Ovary (tissue), 9 donors: ENCODE measurements around the gene GAP43. TPM values are rescaled to one million over a fixed set of nuclear protein-coding genes. Genes with fewer than 3 reads are reported as not detected.
A peak's percentile ranks its signal among the peaks of the same experiment; 100 is the strongest.

Experiments used
- DNase-seq, 5 donors: peaks; one replicate each; pipeline ENCODE4 v3.0.0-alpha.2; 2019 to 2020
- H3K27ac ChIP-seq, 2 donors: fragments of 200-600 bp; one replicate each; pipeline versions ENCODE4 v1.5.1 to v1.8.0; 2019 to 2022
- H3K27me3 ChIP-seq: fragments of 200-600 bp; one replicate; pipeline ENCODE4 v1.8.0; 2022
- H3K36me3 ChIP-seq: fragments of 200-600 bp; sonication (generic); one replicate; pipeline ENCODE4 v1.5.1; 2019
- H3K4me1 ChIP-seq: one replicate; pipeline ENCODE4 v1.8.1; 2013; ENCODE audit warnings: mild to moderate bottlenecking, moderate library complexity; ENCODE audit not compliant: insufficient read depth
- H3K4me3 ChIP-seq: fragments of 200-600 bp; sonication (generic); one replicate; pipeline ENCODE4 v1.5.1; 2017
- H3K9me3 ChIP-seq, 2 donors: fragments of 200-600 bp in 1 of 2; sonication (generic) in 1 of 2; one replicate each; pipeline versions ENCODE4 v1.5.1 to v1.8.1; 2013 to 2019; ENCODE audit warnings: mild to moderate bottlenecking in 1 of 2, moderate library complexity in 1 of 2
- EP300 ChIP-seq: sonication (generic); formaldehyde crosslinking; IDR thresholded peaks from one replicate; pipeline ENCODE4 v1.6.1; 2017; ENCODE audit warnings: antibody characterized with exemption
- POLR2A ChIP-seq: fragments of 450-650 bp; IDR thresholded peaks from one replicate; pipeline ENCODE4 v1.6.1; 2017; ENCODE audit warnings: antibody characterized with exemption, mild to moderate bottlenecking, moderate library complexity
- WGBS, 3 donors: extraction: QIAGEN DNeasy Blood & Tissue Kit in 1 of 3; methylation state at CpG; one replicate each; pipeline versions ENCODE4 v1.1.5 to v1.1.7; 2013 to 2017; 5-methylcytosine and 5-hydroxymethylcytosine counted together
- intact Hi-C, 4 donors: fragments of 100-400 bp; cut with DNase I; formaldehyde crosslinking; loops; one replicate each; pipeline versions ENCODE4 v1.11.0 to v1.15.1; 2022 to 2023
- polyA plus RNA-seq, 2 donors: library from polyadenylated mRNA; stranded (reverse); fragments of 200-250 nt in 1 of 2; fragments of 350-450 nt in 1 of 2; fragmentation: Illumina TruSeq in 1 of 2; extraction: RNeasy Lipid Tissue Mini Kit (QIAGEN cat#74804) in 1 of 2; gene quantifications; one replicate each; pipeline ENCODE4 v1.2.3, GENCODE V29; 2013 to 2014
- total RNA-seq, 7 donors: library from RNA; depleted of rRNA in 2 of 7; stranded (reverse); fragments of >200 nt in 2 of 7; fragmentation: NEBNext Ultra II Directional in 3 of 7; extraction: Animal tissue kit (Norgen Biotek cat#: 25700) in 3 of 7; gene quantifications; one replicate each; pipeline versions ENCODE4 v1.1.0 to v1.2.4, GENCODE V29; 2016 to 2023
- TF ChIP-seq, protein P1 (sequence below), 3 donors: fragments of 450-650 bp in 2 of 3; fragments of 200-600 bp in 1 of 3; IDR thresholded peaks; one replicate each; pipeline versions ENCODE4 v1.5.1 to v1.8.0; 2016 to 2022; ENCODE audit warnings: antibody characterized with exemption in 3 of 3, mild to moderate bottlenecking in 1 of 3
- donor health status: DM: no; HTN: no; CAD: no; lungs with moderate emphysema.
- donor health status: DM: no; HTN: no; CAD: no.
- donor health status: Bipolar disorder and iron deficiency.
- donor health status: DM: yes; HTN: yes; CAD: no.
- donor health status: DM: no; HTN: no; CAD: no.
- donor health status: DM: yes; HTN: yes; CAD: no.

The GAP43 gene
- total and polyA plus RNA-seq, 9 donors = 0.21 to 0.75 (median 0.29) TPM; not detected in 5

DNA sequence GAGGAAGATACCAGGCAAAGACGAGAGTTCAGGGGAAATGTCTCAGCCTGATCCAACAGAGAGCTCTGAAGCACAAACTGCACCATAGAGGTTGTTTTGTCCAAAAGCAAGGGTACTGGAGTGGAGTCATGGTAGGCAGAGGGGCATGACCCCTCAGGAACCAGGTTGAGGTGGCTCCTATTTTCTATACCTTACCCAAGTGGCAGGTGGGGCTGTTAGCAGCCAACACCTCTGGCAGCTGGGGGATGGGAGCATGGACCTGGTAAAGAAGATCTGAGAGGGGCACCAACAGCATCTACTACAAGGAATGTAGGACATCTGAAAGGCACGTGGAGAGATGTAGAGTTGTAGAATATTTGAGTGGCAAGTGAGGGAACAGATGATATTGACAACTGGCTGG, 85.2 kb downstream of the GAP43 start:
- Histone ChIP-seq H3K9me3 (no peaks in the 10 kb centered on the region), H3K36me3 (no peaks in the 10 kb centered on the region), H3K27me3 (no peaks in the 10 kb centered on the region), H3K27ac (no peak overlapping the region), H3K4me1 (peaks cover 5% of the 10 kb centered on the region), H3K4me3 (no peak overlapping the region)
- DNase-seq = no peak
- TF ChIP-seq POLR2A = no peak
- TF ChIP-seq, protein P1, sequence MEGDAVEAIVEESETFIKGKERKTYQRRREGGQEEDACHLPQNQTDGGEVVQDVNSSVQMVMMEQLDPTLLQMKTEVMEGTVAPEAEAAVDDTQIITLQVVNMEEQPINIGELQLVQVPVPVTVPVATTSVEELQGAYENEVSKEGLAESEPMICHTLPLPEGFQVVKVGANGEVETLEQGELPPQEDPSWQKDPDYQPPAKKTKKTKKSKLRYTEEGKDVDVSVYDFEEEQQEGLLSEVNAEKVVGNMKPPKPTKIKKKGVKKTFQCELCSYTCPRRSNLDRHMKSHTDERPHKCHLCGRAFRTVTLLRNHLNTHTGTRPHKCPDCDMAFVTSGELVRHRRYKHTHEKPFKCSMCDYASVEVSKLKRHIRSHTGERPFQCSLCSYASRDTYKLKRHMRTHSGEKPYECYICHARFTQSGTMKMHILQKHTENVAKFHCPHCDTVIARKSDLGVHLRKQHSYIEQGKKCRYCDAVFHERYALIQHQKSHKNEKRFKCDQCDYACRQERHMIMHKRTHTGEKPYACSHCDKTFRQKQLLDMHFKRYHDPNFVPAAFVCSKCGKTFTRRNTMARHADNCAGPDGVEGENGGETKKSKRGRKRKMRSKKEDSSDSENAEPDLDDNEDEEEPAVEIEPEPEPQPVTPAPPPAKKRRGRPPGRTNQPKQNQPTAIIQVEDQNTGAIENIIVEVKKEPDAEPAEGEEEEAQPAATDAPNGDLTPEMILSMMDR (IDR thresholded peaks at IDR 0.05) = no peak
- no peak for TF ChIP-seq EP300
- intact Hi-C loops = loop anchor here in 1 of 4 donors (10.0 kb wide), 1 partner anchor 76 kb away; no protein-coding TSS in a partner anchor
- 77 to 95% (median 92%) methylated on average over 2 of the region's 2 CpGs for WGBS, 3 donors

DNA sequence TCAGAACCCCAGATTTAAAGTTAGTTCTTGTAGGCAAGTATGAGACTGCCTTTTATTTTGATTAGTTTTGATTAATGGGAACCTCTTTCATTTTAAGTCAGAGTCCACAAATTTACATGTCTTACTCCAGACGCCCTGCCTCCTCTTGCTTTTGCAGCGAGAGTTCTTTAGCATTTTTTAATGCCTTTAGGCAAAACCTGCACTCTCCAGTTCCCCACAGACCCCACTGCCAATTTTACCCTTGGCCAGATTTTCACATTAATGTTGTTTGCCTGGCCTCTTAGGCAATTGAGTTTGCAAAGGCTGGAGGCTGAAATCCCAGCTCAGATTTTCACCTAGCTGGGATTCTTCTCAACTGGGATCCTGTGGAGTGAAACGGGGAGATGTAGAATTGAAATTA, 85.8 kb downstream of the GAP43 start:
- no peaks in the 10 kb centered on the region for H3K27me3 ChIP-seq
- H3K27ac ChIP-seq = peak overlapping the region in 1 of 2 donors; percentile 20
- TF ChIP-seq EP300 (no peak), POLR2A (no peak)
- TF ChIP-seq, protein P1 (IDR thresholded peaks at IDR 0.05) = no peak
- no peak overlapping the region for H3K4me3 ChIP-seq
- H3K4me1 ChIP-seq = peaks cover 5% of the 10 kb centered on the region
- intact Hi-C loops = loop anchor here in 1 of 4 donors (10.0 kb wide), 1 partner anchor 76 kb away; no protein-coding TSS in a partner anchor
- H3K9me3 ChIP-seq = no peaks in the 10 kb centered on the region
- no peaks in the 10 kb centered on the region for H3K36me3 ChIP-seq
- 77 to 93% (median 80%) methylated on average over 3 of the region's 3 CpGs for WGBS, 3 donors
- DNase-seq = no peak

DNA sequence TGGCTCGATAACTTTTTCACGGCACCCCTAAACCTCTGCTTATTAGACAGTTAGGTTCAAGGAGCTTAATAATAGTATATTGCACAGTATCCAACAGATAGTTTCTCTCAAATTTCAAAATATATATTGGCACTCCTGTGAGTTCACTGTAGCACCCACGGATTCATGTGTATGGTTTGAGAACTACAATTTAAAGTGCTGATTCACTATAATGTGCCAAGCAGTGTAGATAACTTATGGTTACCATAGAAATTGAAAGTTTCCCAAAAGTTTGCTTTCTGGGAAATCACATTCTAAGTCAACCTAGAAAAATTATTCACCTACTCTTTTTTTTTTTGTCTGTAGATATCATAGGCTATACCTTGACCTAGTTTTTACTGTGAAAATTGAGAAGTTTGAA, 86.6 kb downstream of the GAP43 start:
- 89% methylated on average over 3 of the region's 3 CpGs for WGBS, 3 donors
- no peak for DNase-seq
- Histone ChIP-seq H3K27me3 (no peaks in the 10 kb centered on the region), H3K9me3 (no peaks in the 10 kb centered on the region), H3K4me3 (no peak overlapping the region), H3K36me3 (no peaks in the 10 kb centered on the region), H3K4me1 (peaks cover 5% of the 10 kb centered on the region), H3K27ac (peak overlapping the region in 1 of 2 donors; percentile 20)
- intact Hi-C loops = loop anchor here in 1 of 4 donors (10.0 kb wide), 1 partner anchor 75 kb away; no protein-coding TSS in a partner anchor
- TF ChIP-seq EP300 = no peak
- no peak for TF ChIP-seq POLR2A

DNA sequence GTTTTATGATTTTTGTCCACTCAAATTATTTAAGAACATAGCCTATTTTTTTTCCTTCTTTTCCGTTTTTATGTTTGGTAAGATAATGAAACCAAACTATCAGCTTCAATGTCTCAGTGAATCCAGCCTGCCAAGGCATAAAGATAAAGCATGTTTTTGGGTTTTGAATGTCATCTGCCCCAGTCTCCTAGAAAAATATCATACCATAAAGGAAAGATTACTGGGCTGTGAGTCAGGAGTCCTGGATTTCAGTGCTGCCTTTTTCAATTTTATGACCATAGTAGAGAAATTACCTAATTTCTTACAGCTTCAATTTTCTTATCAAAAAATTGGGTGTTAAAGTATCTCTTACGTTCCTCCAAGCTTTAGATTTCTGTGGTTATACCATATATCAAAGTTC, 87.5 kb downstream of the GAP43 start:
- Histone ChIP-seq H3K27ac (peak overlapping the region in 1 of 2 donors; percentile 32), H3K36me3 (no peaks in the 10 kb centered on the region), H3K4me3 (no peak overlapping the region), H3K4me1 (peaks cover 4% of the 10 kb centered on the region), H3K9me3 (no peaks in the 10 kb centered on the region), H3K27me3 (no peaks in the 10 kb centered on the region)
- 11 to 21% (median 11%) methylated on average over 2 of the region's 2 CpGs for WGBS, 3 donors
- intact Hi-C loops = no loop called here
- TF ChIP-seq POLR2A (no peak), EP300 (no peak)
- TF ChIP-seq, protein P1 (IDR thresholded peaks at IDR 0.05) = no peak
- DNase-seq = no peak

DNA sequence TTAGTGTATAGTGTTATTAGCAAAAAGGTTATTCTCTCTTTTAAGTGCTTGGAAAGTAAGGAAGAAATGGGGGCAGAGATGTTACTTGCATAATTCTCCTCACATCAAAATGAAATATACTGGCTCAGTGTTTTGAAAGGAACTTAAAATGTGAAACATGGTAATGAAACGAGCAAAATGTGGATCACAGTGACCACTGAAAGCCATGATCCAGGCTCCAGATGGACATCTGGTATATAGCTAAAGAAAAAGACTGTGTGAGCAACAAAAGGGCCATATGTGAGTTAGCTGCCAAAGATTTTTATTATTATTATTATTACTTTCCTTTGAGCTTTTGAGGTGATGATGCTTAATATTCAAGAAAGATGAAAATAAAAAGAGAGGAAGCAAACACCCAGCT, 89.6 kb downstream of the GAP43 start:
- Histone ChIP-seq H3K27me3 (no peaks in the 10 kb centered on the region), H3K27ac (no peak overlapping the region), H3K36me3 (no peaks in the 10 kb centered on the region), H3K9me3 (no peaks in the 10 kb centered on the region), H3K4me3 (no peak overlapping the region), H3K4me1 (no peaks in the 10 kb centered on the region)
- intact Hi-C loops = no loop called here
- DNase-seq = no peak
- TF ChIP-seq EP300 = no peak
- TF ChIP-seq POLR2A = no peak
- TF ChIP-seq, protein P1 (IDR thresholded peaks at IDR 0.05) = no peak
- 0% methylated on average over 1 of the region's 1 CpG for WGBS, 3 donors
